ENCODE results near the gene C20orf144.

DNA sequence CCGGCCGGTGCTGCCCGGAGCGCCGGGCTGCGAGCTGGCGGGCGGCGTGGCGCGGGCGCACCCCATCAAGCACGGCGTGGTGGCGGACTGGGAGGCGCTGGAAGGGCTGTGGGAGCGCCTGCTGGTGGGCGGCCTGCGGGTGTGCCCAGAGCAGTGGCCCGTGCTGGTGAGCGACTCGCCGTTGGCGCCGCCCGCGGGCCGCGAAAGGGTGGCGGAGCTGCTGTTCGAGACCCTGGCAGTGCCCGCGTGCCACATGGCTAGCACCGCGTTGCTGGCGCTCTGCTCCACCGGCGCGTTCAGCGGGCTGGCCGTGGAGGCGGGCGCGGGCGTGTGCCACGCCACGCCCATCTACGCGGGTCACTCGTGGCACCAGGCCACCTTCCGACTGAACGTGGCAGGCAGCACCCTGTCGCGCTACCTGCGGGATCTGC, 5.1 kb downstream of the C20orf144 start:
- TF ChIP-seq POLR2AphosphoS5 (IDR thresholded peaks at IDR 0.05) (peak in 1 of 3 donors; percentile 12), EP300 (IDR thresholded peaks at IDR 0.05; ENCODE audit: low read depth) (no peak), CTCF (IDR thresholded peaks at IDR 0.05) (no peak)

Data from transverse colon (tissue), 4 donors.